Kidney (tissue), 14 donors: ENCODE results near the gene GCSAM. TPM values are rescaled to one million over a fixed set of nuclear protein-coding genes. Genes with fewer than 3 reads are reported as not detected.

Experiments used
- DNase-seq, 5 donors: peaks; one replicate each; pipeline ENCODE4 v3.0.0-alpha.2; 2013 to 2020
- FAIRE-seq: peaks from 2 replicates; lab custom pipeline; 2012; peaks lifted over from hg19 to GRCh38; lab: Jason Lieb, UNC
- H3K27ac ChIP-seq, 2 donors: one replicate each; pipeline ENCODE4 v1.7.0; 2013; ENCODE audit warnings: low read depth in 2 of 2, low read length in 2 of 2, inconsistent platforms in 1 of 2
- H3K27me3 ChIP-seq: one replicate; pipeline ENCODE4 v1.7.1; 2013; ENCODE audit warnings: low read length, inconsistent platforms; ENCODE audit not compliant: control insufficient read depth, insufficient read depth
- H3K36me3 ChIP-seq, 3 donors: one replicate each; pipeline versions ENCODE4 v1.7.0 to v1.7.1; 2013; ENCODE audit warnings: low read length in 3 of 3, control low read depth in 1 of 3, inconsistent platforms in 1 of 3; ENCODE audit not compliant: insufficient read depth in 3 of 3, control insufficient read depth in 2 of 3
- H3K4me1 ChIP-seq, 3 donors: one replicate each; pipeline versions ENCODE4 v1.7.0 to v1.7.1; 2013; ENCODE audit warnings: low read length in 3 of 3, inconsistent platforms in 1 of 3, low read depth in 1 of 3; ENCODE audit not compliant: control insufficient read depth in 2 of 3, insufficient read depth in 2 of 3
- H3K4me3 ChIP-seq, 3 donors: one replicate each; pipeline versions ENCODE4 v1.7.0 to v1.8.1; 2013; ENCODE audit warnings: low read length in 3 of 3, control low read depth in 1 of 3, inconsistent platforms in 1 of 3
- H3K9ac ChIP-seq, 3 donors: one replicate each; pipeline versions ENCODE4 v1.7.0 to v1.7.1; 2013; ENCODE audit warnings: low read length in 3 of 3, control low read depth in 1 of 3, inconsistent platforms in 1 of 3
- H3K9me3 ChIP-seq, 3 donors: one replicate each; pipeline versions ENCODE4 v1.7.0 to v1.7.1; 2013; ENCODE audit warnings: low read length in 3 of 3, control low read depth in 1 of 3, inconsistent platforms in 1 of 3; ENCODE audit not compliant: control insufficient read depth in 2 of 3, insufficient read depth in 1 of 3
- intact Hi-C: fragments of 100-400 bp; cut with DNase I; formaldehyde crosslinking; loops from one replicate; pipeline ENCODE4 v1.11.1; 2022
- polyA plus RNA-seq: library from polyadenylated mRNA; stranded (reverse); fragments of 350-450 nt; fragmentation: Illumina TruSeq; extraction: RNeasy Lipid Tissue Mini Kit (QIAGEN cat#74804); gene quantifications from one replicate; pipeline ENCODE4 v1.2.3, GENCODE V29; 2014; ENCODE audit warnings: low read depth, low replicate concordance; ENCODE audit not compliant: insufficient read depth
- total RNA-seq: library from RNA; stranded (reverse); fragmentation: NEBNext Ultra II Directional; extraction: Animal tissue kit (Norgen Biotek cat#: 25700); gene quantifications from one replicate; pipeline ENCODE4 v1.2.1, GENCODE V29; 2021
- TF ChIP-seq, protein P1 (sequence below): IDR thresholded peaks from 3 replicates; pipeline ENCODE4 v1.5.1; 2012; ENCODE audit warnings: mild to moderate bottlenecking, moderate library complexity, borderline replicate concordance; ENCODE audit not compliant: insufficient read depth; ENCODE audit errors: extremely low read depth
- donor health status: control.
- donor health status: control.
- donor health status: control.
- donor health status: control.
- donor health status: control.
- donor health status: DM: yes; HTN: yes; CAD: no.
- donor health status: Normal renal cell carcinoma (clear cell type).

The GCSAM gene
- total and polyA plus RNA-seq, 2 donors from 2014 or later, result 0.88 TPM; not detected in 1

DNA sequence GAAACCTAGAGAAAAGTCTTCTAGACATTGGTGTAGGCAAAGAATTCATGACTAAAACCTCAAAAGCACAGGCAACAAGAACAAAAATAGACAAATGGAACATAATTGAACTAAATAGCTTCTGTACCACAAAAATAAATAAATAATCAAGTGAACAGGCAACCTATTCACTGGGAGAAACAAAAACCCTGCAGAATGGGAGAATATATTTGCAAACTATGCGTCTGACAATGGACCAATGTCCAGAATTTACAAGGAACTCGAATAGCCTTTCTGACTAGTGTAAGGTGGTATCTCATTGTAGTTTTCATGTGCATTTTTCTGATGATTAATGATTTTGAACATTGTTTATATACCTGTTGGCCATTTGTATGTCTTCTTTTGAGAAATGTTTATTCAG, 37.0 kb upstream of the GCSAM start:
- DNase-seq (no peak), FAIRE-seq (no peak)
- Histone ChIP-seq H3K4me1 (no peaks in the 10 kb centered on the region), H3K9me3 (no peaks in the 10 kb centered on the region), H3K27ac (no peak overlapping the region), H3K27me3 (no peaks in the 10 kb centered on the region), H3K4me3 (no peak overlapping the region), H3K9ac (no peak overlapping the region), H3K36me3 (no peaks in the 10 kb centered on the region)
- TF ChIP-seq, protein P1, sequence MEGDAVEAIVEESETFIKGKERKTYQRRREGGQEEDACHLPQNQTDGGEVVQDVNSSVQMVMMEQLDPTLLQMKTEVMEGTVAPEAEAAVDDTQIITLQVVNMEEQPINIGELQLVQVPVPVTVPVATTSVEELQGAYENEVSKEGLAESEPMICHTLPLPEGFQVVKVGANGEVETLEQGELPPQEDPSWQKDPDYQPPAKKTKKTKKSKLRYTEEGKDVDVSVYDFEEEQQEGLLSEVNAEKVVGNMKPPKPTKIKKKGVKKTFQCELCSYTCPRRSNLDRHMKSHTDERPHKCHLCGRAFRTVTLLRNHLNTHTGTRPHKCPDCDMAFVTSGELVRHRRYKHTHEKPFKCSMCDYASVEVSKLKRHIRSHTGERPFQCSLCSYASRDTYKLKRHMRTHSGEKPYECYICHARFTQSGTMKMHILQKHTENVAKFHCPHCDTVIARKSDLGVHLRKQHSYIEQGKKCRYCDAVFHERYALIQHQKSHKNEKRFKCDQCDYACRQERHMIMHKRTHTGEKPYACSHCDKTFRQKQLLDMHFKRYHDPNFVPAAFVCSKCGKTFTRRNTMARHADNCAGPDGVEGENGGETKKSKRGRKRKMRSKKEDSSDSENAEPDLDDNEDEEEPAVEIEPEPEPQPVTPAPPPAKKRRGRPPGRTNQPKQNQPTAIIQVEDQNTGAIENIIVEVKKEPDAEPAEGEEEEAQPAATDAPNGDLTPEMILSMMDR, result no peak
- intact Hi-C loops, result no loop called here

DNA sequence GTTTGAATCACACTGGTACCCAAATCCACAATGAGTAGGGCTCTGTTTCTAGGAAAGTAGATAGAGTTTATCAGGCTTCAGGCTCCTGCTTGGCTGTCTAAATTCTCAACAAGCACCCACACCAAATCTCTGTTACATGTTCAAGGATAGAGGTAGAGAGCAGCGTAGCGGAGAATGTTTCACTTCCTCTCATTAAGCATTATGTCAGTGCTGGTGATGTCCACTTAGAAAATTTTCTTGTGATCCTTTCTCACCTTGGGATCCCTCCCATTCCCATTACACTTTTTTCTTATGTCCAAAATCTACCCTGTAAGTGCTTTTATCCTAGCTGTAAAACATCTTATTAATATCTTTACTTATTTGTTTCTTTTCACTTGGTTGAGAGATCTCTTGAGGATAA, 34.7 kb upstream of the GCSAM start:
- no peak for FAIRE-seq

DNA sequence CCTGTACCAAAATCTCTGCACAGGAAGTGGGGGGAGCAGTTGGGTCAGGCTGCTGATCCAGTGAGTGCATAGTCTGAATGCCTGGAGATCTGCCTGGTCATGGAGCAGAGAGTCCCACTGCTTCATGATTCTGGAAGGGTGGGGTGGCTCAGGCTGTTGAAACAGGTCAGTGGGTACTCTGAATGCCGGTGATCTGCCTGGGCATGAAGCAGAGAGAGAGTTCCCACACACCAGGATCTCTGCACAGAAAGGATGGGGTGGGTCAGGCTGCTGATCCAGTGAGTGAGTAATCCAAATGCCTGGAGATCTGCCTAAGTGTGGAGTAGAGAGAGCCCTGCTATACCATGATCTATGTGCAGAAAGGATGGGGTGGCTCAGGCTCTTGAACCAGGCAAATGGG, 16.1 kb upstream of the GCSAM start:
- intact Hi-C loops, result no loop called here
- TF ChIP-seq, protein P1, result no peak
- FAIRE-seq, result no peak
- H3K27me3 ChIP-seq, result no peaks in the 10 kb centered on the region
- no peak for DNase-seq
- H3K36me3 ChIP-seq, result no peaks in the 10 kb centered on the region
- no peak overlapping the region for H3K4me3 ChIP-seq
- no peaks in the 10 kb centered on the region for H3K4me1 ChIP-seq
- H3K9me3 ChIP-seq, result peaks cover 0 to 7% (median 2%) of the 10 kb centered on the region in 3 donors
- no peak overlapping the region for H3K9ac ChIP-seq
- H3K27ac ChIP-seq, result no peak overlapping the region

More for the DNA sequence above, 34.7 kb upstream of the GCSAM start:
- DNase-seq, result no peak
- Histone ChIP-seq H3K27ac (no peak overlapping the region), H3K4me1 (no peaks in the 10 kb centered on the region), H3K36me3 (no peaks in the 10 kb centered on the region), H3K9ac (no peak overlapping the region), H3K27me3 (no peaks in the 10 kb centered on the region), H3K4me3 (no peak overlapping the region), H3K9me3 (no peaks in the 10 kb centered on the region)
- intact Hi-C loops, result no loop called here
- TF ChIP-seq, protein P1, result no peak

DNA sequence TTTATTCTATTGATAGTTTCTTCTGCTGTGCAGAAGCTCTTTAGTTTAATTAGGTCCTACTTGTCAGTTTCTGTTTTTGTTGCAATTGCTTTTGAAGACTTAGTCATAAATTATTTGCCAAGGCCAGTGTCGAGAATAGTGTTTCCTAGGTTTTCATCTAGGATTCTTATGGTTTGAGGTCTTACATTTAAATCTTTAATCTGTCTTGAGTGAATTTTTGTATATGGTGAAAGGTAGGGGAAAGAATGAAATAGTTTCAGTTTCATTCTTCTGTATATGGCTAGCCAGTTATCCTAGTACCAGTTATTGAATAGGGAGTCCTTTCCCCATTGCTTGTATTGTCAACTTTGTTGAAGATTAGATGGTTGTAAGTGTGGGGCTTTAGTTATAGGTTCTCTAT, 10.6 kb upstream of the GCSAM start:
- H3K9ac ChIP-seq, result no peak overlapping the region
- H3K27me3 ChIP-seq, result no peaks in the 10 kb centered on the region
- DNase-seq (no peak), FAIRE-seq (no peak)
- TF ChIP-seq, protein P1, result no peak
- no peak overlapping the region for H3K4me3 ChIP-seq
- no peaks in the 10 kb centered on the region for H3K4me1 ChIP-seq
- peaks cover 0 to 7% (median 2%) of the 10 kb centered on the region in 3 donors for H3K9me3 ChIP-seq
- intact Hi-C loops, result no loop called here
- H3K36me3 ChIP-seq, result no peaks in the 10 kb centered on the region
- H3K27ac ChIP-seq, result no peak overlapping the region
